NT2/D1 (cell line): ENCODE data around the gene PRKG1.

Experiments used
- DNase-seq: peaks from one replicate; pipeline ENCODE4 v3.0.0-alpha.2; 2011; ENCODE audit warnings: low read depth, low spot score
- H3K27me3 ChIP-seq: 2 replicates; pipeline ENCODE4 v1.6.0; 2011; ENCODE audit warnings: mild to moderate bottlenecking; ENCODE audit not compliant: insufficient read length, insufficient read depth
- H3K36me3 ChIP-seq: 2 replicates; pipeline ENCODE4 v1.6.1; 2011; ENCODE audit warnings: mild to moderate bottlenecking, low read length, mixed read lengths; ENCODE audit not compliant: insufficient read depth, insufficient read length
- H3K4me1 ChIP-seq: 2 replicates; pipeline ENCODE4 v1.5.1; 2011; ENCODE audit not compliant: insufficient read depth, insufficient read length
- H3K4me3 ChIP-seq: 2 replicates; pipeline ENCODE4 v1.5.1; 2011; ENCODE audit warnings: low read depth; ENCODE audit not compliant: insufficient read length
- H3K9ac ChIP-seq: 2 replicates; pipeline ENCODE4 v1.6.0; 2011; ENCODE audit warnings: low read depth; ENCODE audit not compliant: insufficient read length
- H3K9me3 ChIP-seq: 2 replicates; pipeline ENCODE4 v1.5.1; 2011; ENCODE audit warnings: mild to moderate bottlenecking, low read length; ENCODE audit not compliant: insufficient read depth
- SUZ12 ChIP-seq: IDR thresholded peaks from 2 replicates; pipeline ENCODE4 v1.6.1; 2011; ENCODE audit not compliant: insufficient read length, insufficient read depth; ENCODE audit errors: extremely low read depth
- YY1 ChIP-seq: IDR thresholded peaks from 2 replicates; pipeline ENCODE4 v1.6.1; 2011; ENCODE audit not compliant: insufficient read length, insufficient read depth
- ZNF274 ChIP-seq: IDR thresholded peaks from 2 replicates; pipeline ENCODE4 v1.6.1; 2011; ENCODE audit warnings: mild to moderate bottlenecking, low read depth, low read length

The PRKG1 gene

GRCh38 chr10:51507476-51507875 is 433.2 kb downstream of the PRKG1 start:
- Histone ChIP-seq H3K9ac (no peak overlapping the region), H3K4me1 (no peaks in the 10 kb centered on the region), H3K27me3 (no peaks in the 10 kb centered on the region), H3K4me3 (no peak overlapping the region), H3K36me3 (no peaks in the 10 kb centered on the region), H3K9me3 (no peaks in the 10 kb centered on the region)
- DNase-seq, result no peak
- no peak for TF ChIP-seq ZNF274
- TF ChIP-seq YY1, result no peak
- no peak for TF ChIP-seq SUZ12

- H3K27me3 ChIP-seq, result no peaks in the 10 kb centered on the region
- no peak overlapping the region for H3K4me3 ChIP-seq
- no peak for DNase-seq
- H3K9ac ChIP-seq, result no peak overlapping the region
- no peaks in the 10 kb centered on the region for H3K4me1 ChIP-seq
- no peaks in the 10 kb centered on the region for H3K9me3 ChIP-seq
- H3K36me3 ChIP-seq, result no peaks in the 10 kb centered on the region
- TF ChIP-seq YY1, result no peak
- TF ChIP-seq ZNF274, result no peak
- no peak for TF ChIP-seq SUZ12
These were observed 433.9 kb downstream of the PRKG1 start for GRCh38 chr10:51508156-51508555.

GRCh38 chr10:51510231-51510630 is 435.9 kb downstream of the PRKG1 start:
- Histone ChIP-seq H3K36me3 (no peaks in the 10 kb centered on the region), H3K9me3 (no peaks in the 10 kb centered on the region), H3K4me1 (no peaks in the 10 kb centered on the region), H3K9ac (no peak overlapping the region), H3K4me3 (no peak overlapping the region), H3K27me3 (no peaks in the 10 kb centered on the region)
- DNase-seq, result no peak
- TF ChIP-seq SUZ12, result no peak
- TF ChIP-seq ZNF274, result no peak
- TF ChIP-seq YY1, result no peak

- TF ChIP-seq SUZ12 (no peak), ZNF274 (no peak), YY1 (no peak)
- DNase-seq, result no peak
- no peaks in the 10 kb centered on the region for H3K27me3 ChIP-seq
- H3K4me1 ChIP-seq, result no peaks in the 10 kb centered on the region
- H3K4me3 ChIP-seq, result no peak overlapping the region
- no peaks in the 10 kb centered on the region for H3K36me3 ChIP-seq
- no peaks in the 10 kb centered on the region for H3K9me3 ChIP-seq
- no peak overlapping the region for H3K9ac ChIP-seq
These were observed 447.3 kb downstream of the PRKG1 start for GRCh38 chr10:51521605-51522004.

GRCh38 chr10:51522858-51523257 is 448.6 kb downstream of the PRKG1 start:
- DNase-seq, result no peak
- Histone ChIP-seq H3K27me3 (no peaks in the 10 kb centered on the region), H3K9me3 (no peaks in the 10 kb centered on the region), H3K4me3 (no peak overlapping the region), H3K36me3 (no peaks in the 10 kb centered on the region), H3K9ac (no peak overlapping the region), H3K4me1 (no peaks in the 10 kb centered on the region)
- TF ChIP-seq SUZ12 (no peak), YY1 (no peak), ZNF274 (no peak)

GRCh38 chr10:51523440-51523839 is 449.2 kb downstream of the PRKG1 start:
- Histone ChIP-seq H3K9me3 (no peaks in the 10 kb centered on the region), H3K4me1 (no peaks in the 10 kb centered on the region), H3K27me3 (no peaks in the 10 kb centered on the region), H3K9ac (no peak overlapping the region), H3K36me3 (no peaks in the 10 kb centered on the region), H3K4me3 (no peak overlapping the region)
- no peak for DNase-seq
- TF ChIP-seq ZNF274 (no peak), SUZ12 (no peak), YY1 (no peak)

GRCh38 chr10:51524041-51524440 is 449.8 kb downstream of the PRKG1 start:
- H3K4me3 ChIP-seq, result no peak overlapping the region
- no peak for TF ChIP-seq ZNF274
- no peak for TF ChIP-seq SUZ12
- no peak for TF ChIP-seq YY1
- no peaks in the 10 kb centered on the region for H3K36me3 ChIP-seq
- H3K9me3 ChIP-seq, result no peaks in the 10 kb centered on the region
- H3K27me3 ChIP-seq, result no peaks in the 10 kb centered on the region
- H3K9ac ChIP-seq, result no peak overlapping the region
- DNase-seq, result no peak
- H3K4me1 ChIP-seq, result no peaks in the 10 kb centered on the region
